ENCODE data around the gene KRTAP5-4.

KRTAP5-4 gene

GRCh38 chr11:1659506-1659905, 37.6 kb upstream of the KRTAP5-4 start:
- Histone ChIP-seq H4K91ac (ENCODE audit: low read depth, low read length, poor library complexity) (no peak overlapping the region), H3K23ac (ENCODE audit: low read depth, low read length, poor library complexity) (no peak overlapping the region), H3K4me2 (ENCODE audit: insufficient read depth, low read length, poor library complexity, severe bottlenecking) (no peak overlapping the region), H3K27ac (replicated peaks; ENCODE audit: low read length) (no peak overlapping the region), H2BK120ac (ENCODE audit: low read depth, low read length) (no peak overlapping the region), H2BK15ac (ENCODE audit: low read length) (no peak overlapping the region), H2BK12ac (ENCODE audit: low read length) (no peak overlapping the region), H3K18ac (ENCODE audit: low read length) (no peak overlapping the region), H4K8ac (ENCODE audit: low read depth, low read length) (no peak overlapping the region), H2AK5ac (ENCODE audit: low read depth, low read length) (no peak overlapping the region), H2AFZ (ENCODE audit: low read length) (no peak overlapping the region), H3K27me3 (ENCODE audit: control insufficient read depth in 3 of 3, insufficient read depth in 3 of 3, low read depth in 1 of 3, low read length in 3 of 3) (peaks cover 0 to 37% (median 0%) of the 10 kb centered on the region in 3 experiments), H3K79me1 (ENCODE audit: low read depth, low read length) (no peaks in the 10 kb centered on the region), H3K14ac (ENCODE audit: low read length) (no peak overlapping the region), H3K9ac (ENCODE audit: low read depth, low read length, poor library complexity) (no peak overlapping the region), H3K9me3 (replicated peaks in 1 of 2; ENCODE audit: control insufficient read depth in 2 of 2, insufficient read depth in 1 of 2, low read depth in 1 of 2, low read length in 2 of 2) (no peaks in the 10 kb centered on the region), H3K4me1 (ENCODE audit: control insufficient read depth in 2 of 2, insufficient read depth in 1 of 2, low read depth in 1 of 2, low read length in 2 of 2) (no peaks in the 10 kb centered on the region), H3K4ac (ENCODE audit: low read length) (no peak overlapping the region), H2BK5ac (ENCODE audit: low read length) (no peak overlapping the region), H3K4me3 (ENCODE audit: low read length in 2 of 2) (no peak overlapping the region), H3K36me3 (replicated peaks in 1 of 2; ENCODE audit: control insufficient read depth in 2 of 2, insufficient read depth in 2 of 2, low read length in 2 of 2) (no peaks in the 10 kb centered on the region)
- no CpG with 5 or more reads among the region's 14 CpGs for WGBS, 2 donors (ENCODE audit: extremely low coverage in 2 of 2, insufficient read length in 2 of 2, insufficient replicate concordance in 1 of 2)
- DNase-seq (ENCODE audit: low spot score): no peak

GRCh38 chr11:1656670-1657069, 34.7 kb upstream of the KRTAP5-4 start:
- Histone ChIP-seq H3K9ac (ENCODE audit: low read depth, low read length, poor library complexity) (no peak overlapping the region), H3K4me3 (ENCODE audit: low read length in 2 of 2) (no peak overlapping the region), H3K4me1 (ENCODE audit: control insufficient read depth in 2 of 2, insufficient read depth in 1 of 2, low read depth in 1 of 2, low read length in 2 of 2) (peaks cover 0 to 7% of the 10 kb centered on the region in 2 donors), H4K8ac (ENCODE audit: low read depth, low read length) (no peak overlapping the region), H4K91ac (ENCODE audit: low read depth, low read length, poor library complexity) (no peak overlapping the region), H2BK120ac (ENCODE audit: low read depth, low read length) (no peak overlapping the region), H2AFZ (ENCODE audit: low read length) (no peak overlapping the region), H3K36me3 (replicated peaks in 1 of 2; ENCODE audit: control insufficient read depth in 2 of 2, insufficient read depth in 2 of 2, low read length in 2 of 2) (no peaks in the 10 kb centered on the region), H3K9me3 (replicated peaks in 1 of 2; ENCODE audit: control insufficient read depth in 2 of 2, insufficient read depth in 1 of 2, low read depth in 1 of 2, low read length in 2 of 2) (no peaks in the 10 kb centered on the region), H3K23ac (ENCODE audit: low read depth, low read length, poor library complexity) (no peak overlapping the region), H3K4me2 (ENCODE audit: insufficient read depth, low read length, poor library complexity, severe bottlenecking) (no peak overlapping the region), H3K79me1 (ENCODE audit: low read depth, low read length) (no peaks in the 10 kb centered on the region), H2AK5ac (ENCODE audit: low read depth, low read length) (no peak overlapping the region), H3K14ac (ENCODE audit: low read length) (no peak overlapping the region), H2BK12ac (ENCODE audit: low read length) (no peak overlapping the region), H3K18ac (ENCODE audit: low read length) (no peak overlapping the region), H3K4ac (ENCODE audit: low read length) (no peak overlapping the region), H3K27me3 (ENCODE audit: control insufficient read depth in 3 of 3, insufficient read depth in 3 of 3, low read depth in 1 of 3, low read length in 3 of 3) (peaks cover 0 to 63% (median 0%) of the 10 kb centered on the region in 3 experiments), H2BK5ac (ENCODE audit: low read length) (peak overlapping the region; percentile 63), H2BK15ac (ENCODE audit: low read length) (no peak overlapping the region), H3K27ac (replicated peaks; ENCODE audit: low read length) (no peak overlapping the region)
- WGBS, 2 donors (ENCODE audit: extremely low coverage in 2 of 2, insufficient read length in 2 of 2, insufficient replicate concordance in 1 of 2): no CpG with 5 or more reads among the region's 7 CpGs
- DNase-seq (ENCODE audit: low spot score): no peak

GRCh38 chr11:1656061-1656441, 34.1 kb upstream of the KRTAP5-4 start:
- Histone ChIP-seq H4K8ac (ENCODE audit: low read depth, low read length) (no peak overlapping the region), H4K91ac (ENCODE audit: low read depth, low read length, poor library complexity) (no peak overlapping the region), H2AK5ac (ENCODE audit: low read depth, low read length) (peak overlapping the region; percentile 76), H3K27me3 (ENCODE audit: control insufficient read depth in 3 of 3, insufficient read depth in 3 of 3, low read depth in 1 of 3, low read length in 3 of 3) (peaks cover 0 to 67% (median 0%) of the 10 kb centered on the region in 3 experiments), H2BK120ac (ENCODE audit: low read depth, low read length) (peak overlapping the region; percentile 26), H3K4me2 (ENCODE audit: insufficient read depth, low read length, poor library complexity, severe bottlenecking) (no peak overlapping the region), H2BK5ac (ENCODE audit: low read length) (peak overlapping the region; percentile 63), H3K9ac (ENCODE audit: low read depth, low read length, poor library complexity) (peak overlapping the region; percentile 24), H2AFZ (ENCODE audit: low read length) (no peak overlapping the region), H3K9me3 (replicated peaks in 1 of 2; ENCODE audit: control insufficient read depth in 2 of 2, insufficient read depth in 1 of 2, low read depth in 1 of 2, low read length in 2 of 2) (no peaks in the 10 kb centered on the region), H3K18ac (ENCODE audit: low read length) (peak overlapping the region; percentile 4), H3K4me1 (ENCODE audit: control insufficient read depth in 2 of 2, insufficient read depth in 1 of 2, low read depth in 1 of 2, low read length in 2 of 2) (peaks cover 0 to 7% of the 10 kb centered on the region in 2 donors), H2BK12ac (ENCODE audit: low read length) (no peak overlapping the region), H2BK15ac (ENCODE audit: low read length) (no peak overlapping the region), H3K23ac (ENCODE audit: low read depth, low read length, poor library complexity) (peak overlapping the region; percentile 18), H3K36me3 (replicated peaks in 1 of 2; ENCODE audit: control insufficient read depth in 2 of 2, insufficient read depth in 2 of 2, low read length in 2 of 2) (no peaks in the 10 kb centered on the region), H3K4ac (ENCODE audit: low read length) (no peak overlapping the region), H3K14ac (ENCODE audit: low read length) (no peak overlapping the region), H3K4me3 (ENCODE audit: low read length in 2 of 2) (no peak overlapping the region), H3K27ac (replicated peaks; ENCODE audit: low read length) (no peak overlapping the region), H3K79me1 (ENCODE audit: low read depth, low read length) (no peaks in the 10 kb centered on the region)
- no CpG with 5 or more reads among the region's 9 CpGs for WGBS, 2 donors (ENCODE audit: extremely low coverage in 2 of 2, insufficient read length in 2 of 2, insufficient replicate concordance in 1 of 2)
- no peak for DNase-seq (ENCODE audit: low spot score)

- Histone ChIP-seq H2AFZ (ENCODE audit: low read length) (no peak overlapping the region), H3K27me3 (ENCODE audit: control insufficient read depth in 3 of 3, insufficient read depth in 3 of 3, low read depth in 1 of 3, low read length in 3 of 3) (peaks cover 0 to 68% (median 2%) of the 10 kb centered on the region in 3 experiments), H3K14ac (ENCODE audit: low read length) (no peak overlapping the region), H3K27ac (replicated peaks; ENCODE audit: low read length) (no peak overlapping the region), H4K8ac (ENCODE audit: low read depth, low read length) (no peak overlapping the region), H3K18ac (ENCODE audit: low read length) (peak overlapping the region; percentile 81), H2AK5ac (ENCODE audit: low read depth, low read length) (peak overlapping the region; percentile 76), H3K9me3 (replicated peaks in 1 of 2; ENCODE audit: control insufficient read depth in 2 of 2, insufficient read depth in 1 of 2, low read depth in 1 of 2, low read length in 2 of 2) (no peaks in the 10 kb centered on the region), H3K9ac (ENCODE audit: low read depth, low read length, poor library complexity) (peak overlapping the region; percentile 24), H3K4me2 (ENCODE audit: insufficient read depth, low read length, poor library complexity, severe bottlenecking) (no peak overlapping the region), H2BK12ac (ENCODE audit: low read length) (peak overlapping the region; percentile 87), H3K4ac (ENCODE audit: low read length) (peak overlapping the region; percentile 10), H2BK5ac (ENCODE audit: low read length) (peak overlapping the region; percentile 63), H3K4me1 (ENCODE audit: control insufficient read depth in 2 of 2, insufficient read depth in 1 of 2, low read depth in 1 of 2, low read length in 2 of 2) (peaks cover 0 to 7% of the 10 kb centered on the region in 2 donors), H3K79me1 (ENCODE audit: low read depth, low read length) (no peaks in the 10 kb centered on the region), H3K23ac (ENCODE audit: low read depth, low read length, poor library complexity) (peak overlapping the region; percentile 62), H3K36me3 (replicated peaks in 1 of 2; ENCODE audit: control insufficient read depth in 2 of 2, insufficient read depth in 2 of 2, low read length in 2 of 2) (no peaks in the 10 kb centered on the region), H2BK120ac (ENCODE audit: low read depth, low read length) (peak overlapping the region; percentile 37), H4K91ac (ENCODE audit: low read depth, low read length, poor library complexity) (no peak overlapping the region), H3K4me3 (ENCODE audit: low read length in 2 of 2) (no peak overlapping the region), H2BK15ac (ENCODE audit: low read length) (no peak overlapping the region)
- WGBS, 2 donors (ENCODE audit: extremely low coverage in 2 of 2, insufficient read length in 2 of 2, insufficient replicate concordance in 1 of 2): no CpG with 5 or more reads among the region's 26 CpGs
- DNase-seq (ENCODE audit: low spot score): no peak
Measured at GRCh38 chr11:1655168-1656060, 33.5 kb upstream of the KRTAP5-4 start.

All from neuronal stem cell (in vitro differentiated cells).